Measurements from ENCODE around the gene IGDCC3.

GRCh38 chr15:65286704-65287519, 90.9 kb downstream of the IGDCC3 start, which contains the start of gene PARP16:
- peak; percentile 78 to 93 for TF ChIP-seq POLR2A (IDR thresholded peaks at IDR 0.05)
- TF ChIP-seq CTCF (IDR thresholded peaks at IDR 0.05): peak; percentile 50 to 88 (median 82)

Data from uterus (tissue), 2 donors.